Upper lobe of left lung (tissue), 6 donors: ENCODE measurements around the gene ADPGK. TPM values are rescaled to one million over a fixed set of nuclear protein-coding genes. Genes with fewer than 3 reads are reported as not detected.

ENCODE experiments used
- ATAC-seq, 2 donors: fragments of 200-7000 bp; cut with Tn5 transposase; one replicate each; pipeline ENCODE4 v1.9.1; 2022; ENCODE audit warnings: mild to moderate bottlenecking in 2 of 2, moderate library complexity in 2 of 2; ENCODE audit not compliant: low FRiP score in 2 of 2
- DNase-seq, 2 donors: peaks; one replicate each; pipeline ENCODE4 v3.0.0-alpha.2; 2019 to 2020
- H3K27ac ChIP-seq, 4 donors: fragments of 200-600 bp; sonication (generic); one replicate each; pipeline ENCODE4 v1.5.1; 2016 to 2019
- H3K27me3 ChIP-seq, 4 donors: fragments of 200-600 bp; sonication (generic); one replicate each; pipeline ENCODE4 v1.5.1; 2017 to 2019
- H3K36me3 ChIP-seq, 4 donors: fragments of 200-600 bp; sonication (generic); one replicate each; pipeline ENCODE4 v1.5.1; 2016 to 2019
- H3K4me1 ChIP-seq, 4 donors: fragments of 200-600 bp; sonication (generic); one replicate each; pipeline ENCODE4 v1.5.1; 2018 to 2019
- H3K4me3 ChIP-seq, 4 donors: fragments of 200-600 bp; sonication (generic); one replicate each; pipeline ENCODE4 v1.5.1; 2017 to 2019; ENCODE audit warnings: mild to moderate bottlenecking in 2 of 4, moderate library complexity in 1 of 4
- H3K9me3 ChIP-seq, 4 donors: fragments of 200-600 bp; sonication (generic); one replicate each; pipeline ENCODE4 v1.5.1; 2018 to 2019
- EP300 ChIP-seq, 4 donors: sonication (generic); formaldehyde crosslinking; IDR thresholded peaks; one replicate each; pipeline ENCODE4 v1.5.1; 2017; ENCODE audit warnings: antibody characterized with exemption in 4 of 4, control low read depth in 2 of 4
- POLR2A ChIP-seq, 4 donors: fragments of 450-650 bp; IDR thresholded peaks; one replicate each; pipeline ENCODE4 v1.5.1; 2016 to 2017; ENCODE audit warnings: antibody characterized with exemption in 4 of 4, mild to moderate bottlenecking in 2 of 4
- POLR2AphosphoS5 ChIP-seq, 2 donors: sonication (generic); formaldehyde crosslinking; IDR thresholded peaks; one replicate each; pipeline ENCODE4 v1.5.1; 2017; ENCODE audit warnings: antibody characterized with exemption in 2 of 2
- WGBS, 2 donors: methylation state at CpG; one replicate each; pipeline ENCODE4 v1.1.5; 2017 to 2018; 5-methylcytosine and 5-hydroxymethylcytosine counted together
- total RNA-seq, 6 donors: library from RNA; depleted of rRNA in 4 of 6; stranded (reverse); fragments of >200 nt in 4 of 6; gene quantifications; one replicate each; pipeline versions ENCODE4 v1.1.0 to v1.2.1, GENCODE V29; 2016 to 2021
- TF ChIP-seq, protein P1 (sequence below), 6 experiments: fragments of 450-650 bp in 4 of 6; fragments of 200-600 bp in 2 of 6; sonication (generic) in 2 of 6; IDR thresholded peaks; one replicate each; pipeline ENCODE4 v1.5.1; 2016 to 2019; ENCODE audit warnings: antibody characterized with exemption in 6 of 6
- donor health status: DM: no; HTN: no; CAD: no; lungs with moderate emphysema.
- donor health status: DM: no; HTN: yes; CAD: no; lungs with severe emphysema.

ADPGK gene
- total RNA-seq: 100 to 1,000 TPM in 2 of 6 donors, 10 to 100 TPM in 4; 71.5 to 211 (median 98.1) TPM

DNA sequence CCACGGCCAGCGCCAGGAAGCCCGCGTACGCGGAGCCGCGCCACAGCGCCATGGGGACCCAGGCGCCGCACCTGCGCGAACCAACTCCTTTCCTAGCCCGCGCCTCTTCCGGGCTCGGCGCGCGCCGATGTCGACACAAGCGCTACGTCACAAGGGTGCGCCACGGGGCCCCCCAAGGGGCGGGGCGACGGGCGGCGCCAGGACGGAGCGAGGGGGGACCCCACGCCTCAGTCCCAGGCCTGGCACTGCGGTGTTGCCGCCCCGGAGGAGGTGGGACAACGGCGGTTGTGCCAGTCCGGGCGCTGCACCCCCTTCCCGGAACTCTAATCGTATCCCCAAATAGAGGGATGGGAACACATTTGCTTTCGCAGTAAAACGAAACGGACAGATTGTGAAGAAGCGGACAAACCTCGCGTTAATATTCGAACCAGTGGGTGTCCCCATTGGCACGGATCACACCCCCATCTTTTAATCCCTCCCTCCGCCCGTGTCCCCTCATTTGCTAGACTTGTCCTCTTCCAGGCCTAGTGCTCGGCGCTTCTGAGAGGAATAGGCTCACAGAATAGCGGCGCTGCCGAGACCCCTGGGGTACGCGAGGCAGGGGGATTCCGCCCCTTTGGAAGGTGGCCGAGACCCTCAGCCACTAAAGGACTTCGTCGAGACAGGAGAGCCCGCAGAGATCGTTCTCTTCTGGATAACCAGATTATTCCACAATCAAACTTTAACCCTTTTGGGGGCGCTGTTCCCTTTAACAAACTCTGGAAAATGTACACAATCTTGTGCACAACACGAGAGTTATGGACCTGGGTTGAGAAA lies at the start of gene ADPGK:
ADPGK (minus strand) TSS at position 119 of the 816 bp plus-strand sequence; CDS start at position 52, 67 bp downstream.
- no peaks in the 10 kb centered on the region for H3K27me3 ChIP-seq
- peak within 1 kb of the TSS; percentile 93 to 98 (median 96) for H3K27ac ChIP-seq
- H3K4me1 ChIP-seq: peaks cover 24 to 37% (median 29%) of the 10 kb centered on the region in 4 donors
- TF ChIP-seq EP300 (IDR thresholded peaks at IDR 0.05): peak in 1 of 4 donors; percentile 89
- TF ChIP-seq POLR2A (IDR thresholded peaks at IDR 0.05): peak in 3 of 4 donors; percentile 86 to 98 (median 96)
- TF ChIP-seq, protein P1, sequence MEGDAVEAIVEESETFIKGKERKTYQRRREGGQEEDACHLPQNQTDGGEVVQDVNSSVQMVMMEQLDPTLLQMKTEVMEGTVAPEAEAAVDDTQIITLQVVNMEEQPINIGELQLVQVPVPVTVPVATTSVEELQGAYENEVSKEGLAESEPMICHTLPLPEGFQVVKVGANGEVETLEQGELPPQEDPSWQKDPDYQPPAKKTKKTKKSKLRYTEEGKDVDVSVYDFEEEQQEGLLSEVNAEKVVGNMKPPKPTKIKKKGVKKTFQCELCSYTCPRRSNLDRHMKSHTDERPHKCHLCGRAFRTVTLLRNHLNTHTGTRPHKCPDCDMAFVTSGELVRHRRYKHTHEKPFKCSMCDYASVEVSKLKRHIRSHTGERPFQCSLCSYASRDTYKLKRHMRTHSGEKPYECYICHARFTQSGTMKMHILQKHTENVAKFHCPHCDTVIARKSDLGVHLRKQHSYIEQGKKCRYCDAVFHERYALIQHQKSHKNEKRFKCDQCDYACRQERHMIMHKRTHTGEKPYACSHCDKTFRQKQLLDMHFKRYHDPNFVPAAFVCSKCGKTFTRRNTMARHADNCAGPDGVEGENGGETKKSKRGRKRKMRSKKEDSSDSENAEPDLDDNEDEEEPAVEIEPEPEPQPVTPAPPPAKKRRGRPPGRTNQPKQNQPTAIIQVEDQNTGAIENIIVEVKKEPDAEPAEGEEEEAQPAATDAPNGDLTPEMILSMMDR (IDR thresholded peaks at IDR 0.05): peak; percentile 38 to 69 (median 54)
- peak; percentile 98 for TF ChIP-seq POLR2AphosphoS5 (IDR thresholded peaks at IDR 0.05)
- peaks cover 0 to 6% (median 0%) of the 10 kb centered on the region in 4 donors for H3K36me3 ChIP-seq
- 0 to 1% methylated on average over 12 to 67 of the region's 68 CpGs for WGBS, 2 donors
- DNase-seq (peak; percentile 89 to 99), ATAC-seq (peak; percentile 97 to 98)
- H3K9me3 ChIP-seq: no peaks in the 10 kb centered on the region
- peak within 1 kb of the TSS; percentile 84 to 100 (median 90) for H3K4me3 ChIP-seq

DNA sequence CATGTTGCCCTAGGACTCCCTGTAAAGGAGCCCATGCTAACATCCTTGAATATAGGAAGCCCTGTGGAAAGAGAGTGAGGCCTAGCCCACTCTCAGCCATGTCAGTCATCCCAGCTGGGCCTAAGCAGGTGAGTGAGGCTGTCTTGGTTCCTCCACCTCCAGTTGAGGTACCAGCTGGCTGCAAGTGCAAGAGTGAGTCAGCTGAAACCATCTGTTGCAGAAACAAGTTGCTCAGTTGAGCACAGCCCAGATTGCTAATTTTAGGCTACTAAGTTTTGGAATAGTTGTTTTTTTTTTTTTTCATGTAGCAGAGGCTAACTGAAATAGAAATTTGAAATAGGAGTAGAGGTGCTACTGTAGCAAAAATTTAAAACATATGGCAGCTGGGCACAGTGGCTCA lies 43.7 kb upstream of the ADPGK start:
- ATAC-seq: no peak
- TF ChIP-seq EP300 (IDR thresholded peaks at IDR 0.05) (no peak), POLR2AphosphoS5 (IDR thresholded peaks at IDR 0.05) (no peak)
- TF ChIP-seq, protein P1 (IDR thresholded peaks at IDR 0.05): no peak
- Histone ChIP-seq H3K27me3 (no peaks in the 10 kb centered on the region), H3K4me1 (no peaks in the 10 kb centered on the region), H3K36me3 (no peaks in the 10 kb centered on the region), H3K27ac (no peak overlapping the region), H3K9me3 (no peaks in the 10 kb centered on the region), H3K4me3 (no peak overlapping the region)
- DNase-seq: no peak

DNA sequence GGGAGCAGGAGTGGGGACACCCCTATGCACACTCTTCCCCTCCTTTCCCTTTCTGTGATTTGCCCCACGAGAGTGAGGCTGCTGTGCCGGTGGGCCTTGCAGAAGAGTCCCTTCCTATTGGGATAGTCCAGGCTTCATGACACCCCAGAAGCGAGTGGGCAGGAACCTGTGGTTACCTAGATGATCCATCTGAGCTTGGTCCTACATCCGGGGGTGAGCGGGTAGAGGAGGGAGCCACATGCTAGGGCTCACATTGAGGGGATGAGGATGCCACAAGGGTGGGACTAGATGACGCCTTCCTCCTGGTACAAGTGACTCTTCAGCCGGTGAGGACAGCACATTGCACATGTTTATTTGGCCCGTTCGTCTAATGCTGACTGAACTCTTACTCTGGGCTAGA lies 43.1 kb upstream of the ADPGK start:
- Histone ChIP-seq H3K9me3 (no peaks in the 10 kb centered on the region), H3K4me1 (no peaks in the 10 kb centered on the region), H3K4me3 (no peak overlapping the region), H3K27ac (no peak overlapping the region), H3K36me3 (no peaks in the 10 kb centered on the region), H3K27me3 (no peaks in the 10 kb centered on the region)
- TF ChIP-seq POLR2A (IDR thresholded peaks at IDR 0.05) (no peak), POLR2AphosphoS5 (IDR thresholded peaks at IDR 0.05) (no peak), EP300 (IDR thresholded peaks at IDR 0.05) (no peak)
- TF ChIP-seq, protein P1 (IDR thresholded peaks at IDR 0.05): no peak
- 91 to 95% methylated on average over 5 to 9 of the region's 9 CpGs for WGBS, 2 donors
- DNase-seq (no peak), ATAC-seq (peak in 1 of 2 donors; percentile 13)

DNA sequence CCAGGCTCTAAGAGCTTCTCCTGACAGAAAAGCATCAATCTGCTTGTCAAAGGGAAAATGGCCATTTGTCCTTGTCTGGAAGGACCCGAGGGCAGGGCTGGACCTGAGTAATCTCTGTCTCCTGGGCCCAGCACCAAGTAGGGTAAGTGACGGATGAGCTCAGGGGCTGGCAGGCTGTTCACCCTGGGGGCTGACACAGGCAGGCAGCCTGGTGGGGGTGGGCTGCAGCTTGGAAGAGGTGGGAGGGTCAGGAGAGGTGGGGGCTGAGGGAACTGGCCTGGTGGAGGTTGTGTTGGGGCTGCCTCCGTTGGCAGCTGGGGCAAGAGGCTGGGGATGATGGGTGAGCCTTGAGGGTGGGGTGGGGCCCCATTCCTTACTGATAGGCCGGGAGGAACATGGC lies 42.3 kb upstream of the ADPGK start:
- no peaks in the 10 kb centered on the region for H3K4me1 ChIP-seq
- peak in 1 of 2 donors; percentile 42 for DNase-seq
- no peaks in the 10 kb centered on the region for H3K9me3 ChIP-seq
- TF ChIP-seq EP300 (IDR thresholded peaks at IDR 0.05) (no peak), POLR2A (IDR thresholded peaks at IDR 0.05) (no peak), POLR2AphosphoS5 (IDR thresholded peaks at IDR 0.05) (no peak)
- TF ChIP-seq, protein P1 (IDR thresholded peaks at IDR 0.05): no peak
- no peak overlapping the region for H3K27ac ChIP-seq
- no peaks in the 10 kb centered on the region for H3K36me3 ChIP-seq
- no peak overlapping the region for H3K4me3 ChIP-seq
- 67 to 80% methylated on average over 2 to 4 of the region's 4 CpGs for WGBS, 2 donors
- H3K27me3 ChIP-seq: no peaks in the 10 kb centered on the region
- ATAC-seq: no peak
